HG03135 (cell line): ENCODE results near the gene RPL39.
"Not testable (repeated sequence)": the region's sequence is repeated elsewhere in the genome, so short reads cannot be mapped to it uniquely, and the experiment has no call there.

Source experiments
- ATAC-seq: cut with Tn5 transposase; IDR thresholded peaks from one replicate; pipeline ENCODE4 v1.9.1; 2021; ENCODE audit warnings: mild to moderate bottlenecking, moderate library complexity; ENCODE audit not compliant: unreplicated experiment

RPL39 gene

DNA sequence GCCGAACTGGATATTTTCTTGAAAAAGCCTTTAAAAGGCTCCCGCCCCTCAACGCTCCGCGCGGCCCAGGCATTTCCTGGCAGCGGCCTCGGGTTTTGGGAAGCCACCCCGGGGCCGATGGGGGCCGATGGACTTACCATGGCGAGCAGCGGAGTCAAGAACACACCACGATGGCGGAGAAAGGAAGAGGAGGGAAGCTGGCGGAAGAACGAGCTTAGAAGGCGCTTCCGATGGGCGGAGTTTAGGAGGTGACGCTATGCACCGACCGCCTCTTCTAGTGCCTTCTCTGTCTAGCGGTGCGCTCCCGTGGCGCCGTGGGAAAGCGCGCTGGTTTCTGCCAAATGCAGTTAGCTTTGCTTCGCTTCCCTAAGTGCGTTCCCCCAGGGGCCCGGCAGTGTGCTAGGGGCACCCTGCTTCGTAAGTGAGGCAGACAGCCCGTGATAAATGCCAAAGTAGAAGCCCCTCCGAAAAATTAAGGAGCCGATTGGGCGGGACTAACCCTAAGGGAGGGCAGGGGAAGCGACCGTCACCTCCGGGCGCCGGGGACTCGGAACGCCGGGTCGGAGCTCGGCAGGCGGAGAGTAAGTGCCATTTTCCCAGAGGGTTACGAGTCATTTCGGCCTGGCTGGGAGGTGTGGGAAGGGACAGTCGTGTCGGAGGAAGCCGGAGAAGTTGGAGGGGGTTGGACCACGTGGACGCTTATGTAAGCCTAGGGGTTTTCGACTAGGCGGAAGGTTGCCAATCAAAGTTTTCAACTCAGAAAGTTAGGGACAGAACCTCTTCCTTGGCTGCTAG, at the start of gene RPL39:
Gene RPL39, minus strand, starts transcription at position 194 of the 795 bp plus-strand sequence. Its CDS starts 54 bp downstream, at position 140.
- peak; percentile 93 for ATAC-seq

- no peak for ATAC-seq
These were observed 42.5 kb upstream of the RPL39 start for GRCh38 chrX:119833905-119834304.

DNA sequence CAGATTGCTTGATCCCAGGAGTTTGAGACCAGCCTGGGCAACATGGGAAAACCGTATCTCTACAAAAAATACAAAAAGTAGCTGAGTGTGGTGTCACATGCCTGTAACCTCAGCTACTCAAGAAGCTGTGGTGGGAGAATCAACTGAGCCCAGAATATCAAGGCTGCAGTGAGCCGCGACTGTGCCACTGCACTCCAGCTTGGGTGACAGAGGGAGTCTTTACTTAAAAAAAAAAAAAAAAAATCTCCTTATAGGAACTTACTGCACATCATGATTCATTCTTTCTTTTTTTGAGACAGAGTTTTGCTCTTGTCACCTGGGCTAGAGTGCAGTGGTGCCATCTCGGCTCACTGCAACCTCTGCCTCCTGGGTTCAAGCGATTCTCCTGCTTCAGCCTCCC, 37.0 kb upstream of the RPL39 start:
- ATAC-seq, result no peak

- no peak for ATAC-seq
These were observed 35.0 kb upstream of the RPL39 start for GRCh38 chrX:119826399-119826959.

DNA sequence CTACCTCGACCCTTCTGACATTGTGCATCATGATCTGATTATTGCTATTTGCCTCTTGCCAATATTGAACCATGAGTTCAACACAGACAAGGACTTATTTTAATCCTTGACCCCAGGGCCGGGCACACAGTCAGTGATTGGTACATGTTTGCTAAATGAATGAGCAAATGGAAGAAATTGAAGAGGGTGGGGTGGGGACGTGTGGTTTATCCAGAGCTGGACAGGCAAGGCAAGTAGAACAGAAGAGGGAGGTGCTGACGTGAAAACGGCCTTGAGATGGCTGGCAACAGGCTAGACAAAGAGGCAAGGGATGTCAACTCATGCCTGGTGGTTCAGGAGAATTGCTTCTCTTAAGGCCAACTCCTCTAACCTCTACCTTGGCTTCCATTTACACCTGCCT, 32.8 kb upstream of the RPL39 start:
- ATAC-seq, result not testable (repeated sequence)

GRCh38 chrX:119821703-119822102, 30.3 kb upstream of the RPL39 start:
- peak; percentile 89 for ATAC-seq

- no peak for ATAC-seq
These were observed 25.8 kb upstream of the RPL39 start for GRCh38 chrX:119817130-119817690.

DNA sequence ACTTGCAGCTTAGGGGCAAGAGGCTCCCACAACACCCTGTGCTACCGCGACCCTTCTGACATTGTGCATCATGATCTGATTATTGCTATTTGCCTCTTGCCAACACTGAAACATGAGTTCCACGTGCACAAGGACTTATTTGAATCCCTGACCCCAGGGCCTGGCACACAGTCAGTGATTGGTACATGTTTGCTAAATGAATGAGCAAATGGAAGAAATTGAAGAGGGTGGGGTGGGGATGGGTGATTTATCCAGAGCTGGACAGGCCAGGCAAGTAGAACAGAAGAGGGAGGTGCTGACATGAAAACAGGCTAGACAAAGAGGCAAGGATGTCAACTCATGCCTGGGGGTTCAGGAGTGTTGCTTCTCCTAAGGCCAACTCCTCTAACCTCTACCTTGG, 24.9 kb upstream of the RPL39 start:
- ATAC-seq, result no peak

- ATAC-seq, result no peak
These were observed 17.8 kb upstream of the RPL39 start for GRCh38 chrX:119809185-119809666.

DNA sequence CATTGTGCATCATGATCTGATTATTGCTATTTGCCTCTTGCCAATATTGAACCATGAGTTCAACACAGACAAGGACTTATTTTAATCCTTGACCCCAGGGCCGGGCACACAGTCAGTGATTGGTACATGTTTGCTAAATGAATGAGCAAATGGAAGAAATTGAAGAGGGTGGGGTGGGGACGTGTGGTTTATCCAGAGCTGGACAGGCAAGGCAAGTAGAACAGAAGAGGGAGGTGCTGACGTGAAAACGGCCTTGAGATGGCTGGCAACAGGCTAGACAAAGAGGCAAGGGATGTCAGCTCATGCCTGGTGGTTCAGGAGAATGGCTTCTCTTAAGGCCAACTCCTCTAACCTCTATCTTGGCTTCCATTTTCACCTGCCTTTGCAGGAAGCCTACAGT, 17.0 kb upstream of the RPL39 start:
- ATAC-seq, result not testable (repeated sequence)

DNA sequence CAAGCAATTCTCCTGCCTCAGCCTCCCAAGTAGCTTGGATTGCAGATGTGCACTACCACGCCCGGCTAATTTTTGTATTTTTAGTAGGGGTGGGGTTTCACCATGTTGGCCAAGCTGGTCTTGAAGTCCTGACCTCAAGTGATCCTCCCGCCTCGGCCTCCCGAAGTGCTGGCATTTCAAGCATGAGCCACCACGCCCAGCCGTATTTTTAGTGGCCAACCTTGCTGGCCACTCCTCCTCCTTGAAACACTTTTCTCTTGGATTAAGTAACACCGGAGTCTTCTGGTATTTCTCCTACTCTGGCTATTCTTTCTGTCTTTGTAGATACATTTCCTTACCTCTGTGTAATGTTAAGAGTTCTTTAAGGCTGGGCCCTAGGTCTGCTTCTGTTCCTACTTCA, 11.1 kb upstream of the RPL39 start:
- ATAC-seq, result no peak

DNA sequence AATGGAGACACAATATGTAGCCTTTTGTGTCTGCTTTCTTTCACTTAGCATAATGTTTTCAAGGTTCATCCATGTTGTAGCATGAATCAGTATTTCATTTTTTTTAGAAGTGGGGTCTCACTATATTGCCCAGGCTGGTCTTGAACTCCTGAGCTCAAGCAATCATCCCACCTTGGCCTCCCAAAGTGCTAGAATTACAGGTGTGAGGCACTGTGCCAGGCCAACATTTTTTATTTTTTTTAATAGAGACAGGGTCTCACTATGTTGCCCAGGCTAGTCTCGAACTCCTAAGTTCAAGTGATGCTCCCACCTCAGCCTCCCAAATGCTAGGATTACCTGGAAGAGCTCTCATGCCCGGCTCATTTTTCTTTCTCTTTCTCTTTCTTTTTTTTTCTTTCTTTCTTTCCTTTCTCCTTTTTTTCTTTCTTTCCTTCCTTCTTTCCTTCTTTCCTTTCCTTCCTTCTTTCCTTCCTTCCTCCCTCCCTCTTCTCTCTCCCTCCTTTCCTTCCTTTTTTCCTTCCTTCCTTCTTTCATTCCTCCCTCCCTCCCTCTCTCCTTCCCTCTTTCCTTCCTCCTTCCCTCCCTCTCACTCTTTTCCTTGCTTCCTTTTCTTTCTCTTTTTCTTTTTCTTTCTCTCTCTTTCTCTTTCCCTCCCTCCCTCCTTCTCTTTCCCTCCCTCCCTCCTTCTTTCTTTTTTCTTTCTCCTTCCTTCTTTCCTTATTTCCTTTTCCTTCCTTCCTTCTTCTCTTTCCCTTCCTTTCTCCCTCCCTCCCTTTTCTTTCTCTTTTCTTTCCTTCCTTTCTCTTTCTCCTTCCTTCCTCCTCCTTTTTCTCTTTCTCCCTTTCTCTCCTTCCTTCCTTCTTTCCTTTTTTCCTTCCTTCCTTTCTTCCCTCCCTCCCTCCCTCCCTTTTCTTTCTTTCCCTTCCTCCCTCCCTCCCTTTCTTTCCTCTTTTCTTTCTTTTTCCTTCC, 10.1 kb upstream of the RPL39 start:
- ATAC-seq, result no peak

- peak; percentile 15 for ATAC-seq
These were observed 423 bp downstream of the RPL39 start for GRCh38 chrX:119790977-119791436.

DNA sequence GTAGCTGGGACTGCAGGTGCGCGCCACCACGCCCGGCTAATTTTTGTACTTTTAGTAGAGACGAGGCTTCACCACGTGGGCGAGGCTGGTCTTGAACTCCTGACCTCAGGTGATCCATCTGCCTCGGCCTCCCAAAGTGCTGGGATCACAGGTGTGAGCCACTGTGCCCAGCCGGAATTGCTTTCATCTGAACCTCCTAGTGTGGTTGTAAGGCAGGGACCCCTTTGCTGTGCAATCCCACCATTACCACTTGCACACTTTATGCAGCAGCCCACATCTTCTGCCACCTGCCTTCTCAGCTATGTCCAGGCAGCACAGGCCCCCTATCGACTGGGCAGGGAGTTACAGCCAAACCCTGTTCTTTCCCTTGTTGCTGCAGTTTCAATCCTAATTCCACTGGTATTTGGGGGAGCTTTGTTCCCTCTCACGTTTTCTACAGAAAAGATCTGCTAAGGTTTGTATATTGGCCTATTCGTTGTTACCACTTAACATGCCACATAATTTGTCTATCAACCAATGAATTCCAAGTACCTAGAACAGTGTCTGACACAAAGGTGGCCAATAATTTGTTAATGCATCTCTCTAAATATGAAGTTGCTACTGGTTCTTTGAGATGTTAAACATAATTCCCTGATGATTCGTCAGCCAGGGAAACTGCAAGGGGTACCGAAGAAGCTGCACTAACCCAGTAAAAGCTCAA, 6.5 kb downstream of the RPL39 start:
- no peak for ATAC-seq

DNA sequence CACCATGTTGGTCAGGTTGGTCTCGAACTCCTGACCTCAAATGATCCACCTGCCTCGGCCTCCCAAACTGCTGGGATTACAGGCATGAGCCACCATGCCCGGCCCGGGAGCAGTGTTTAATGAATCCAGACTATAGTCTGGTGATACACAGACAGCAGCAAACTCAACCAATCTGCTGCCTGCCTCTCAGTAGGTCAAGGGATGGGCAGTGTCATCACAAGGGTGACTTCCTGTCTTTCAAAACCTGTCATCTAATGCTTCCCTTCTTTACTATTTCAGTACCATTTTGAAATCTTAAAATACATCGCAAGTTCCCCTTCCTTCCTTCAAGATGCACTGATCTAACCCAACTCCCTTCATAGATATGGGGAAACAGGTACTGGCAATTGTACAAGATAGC, 8.4 kb downstream of the RPL39 start:
- ATAC-seq, result no peak

GRCh38 chrX:119778829-119779228, 12.6 kb downstream of the RPL39 start:
- no peak for ATAC-seq

DNA sequence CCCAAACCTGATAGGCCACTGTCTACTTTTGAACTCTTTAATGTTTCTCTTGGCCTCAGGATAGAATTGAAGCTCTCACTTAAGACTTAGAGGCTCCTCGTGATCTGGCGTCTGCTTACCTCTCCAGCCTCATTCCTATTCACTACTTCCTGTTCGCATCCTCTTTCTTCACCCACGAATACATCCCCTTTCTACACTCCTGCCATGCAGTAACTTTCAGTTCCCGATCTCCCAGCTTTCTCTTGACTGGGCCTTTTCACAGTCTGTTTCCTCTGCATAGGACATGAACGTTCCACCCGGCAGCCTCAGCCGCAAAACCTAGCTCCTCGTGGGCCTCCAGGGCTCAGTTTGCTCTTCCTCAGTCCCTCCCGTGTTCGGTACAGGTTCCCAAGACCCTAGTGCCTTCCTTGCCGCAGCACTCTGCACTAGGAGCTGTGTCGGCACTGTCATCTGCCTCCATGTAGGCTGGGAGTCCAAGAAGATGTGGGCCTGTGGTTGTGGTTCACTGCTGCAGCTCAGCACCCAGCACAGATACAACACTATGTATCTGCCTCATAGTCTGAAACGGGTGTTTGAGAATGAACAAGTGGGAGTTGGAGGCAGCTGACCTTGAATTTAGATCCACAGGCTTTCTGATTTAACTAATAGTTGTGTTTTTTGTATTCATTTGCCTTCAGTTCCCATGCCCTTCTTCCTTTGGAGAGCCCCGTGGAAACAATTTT, 15.8 kb downstream of the RPL39 start:
- ATAC-seq, result no peak

DNA sequence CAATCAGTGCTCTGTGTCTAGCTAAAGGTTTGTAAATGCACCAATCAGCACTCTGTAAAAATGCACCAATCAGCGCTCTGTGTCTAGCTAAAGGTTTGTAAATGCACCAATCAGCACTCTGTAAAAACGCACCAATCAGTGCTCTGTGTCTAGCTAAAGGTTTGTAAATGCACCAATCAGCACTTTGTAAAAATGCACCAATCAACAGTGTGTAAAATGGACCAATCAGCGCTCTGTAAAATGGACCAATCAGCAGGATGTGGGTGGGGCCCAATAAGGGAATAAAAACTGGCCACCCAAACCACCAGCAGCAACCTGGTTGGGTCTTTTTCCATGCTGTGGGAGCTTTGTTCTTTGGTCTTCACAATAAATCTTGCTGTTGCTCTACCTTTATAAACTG, 22.0 kb downstream of the RPL39 start:
- not testable (repeated sequence) for ATAC-seq

- ATAC-seq, result not testable (repeated sequence)
These were observed 23.0 kb downstream of the RPL39 start for GRCh38 chrX:119768436-119768835.
